ENCODE data around the gene PAK6. TPM values are rescaled to one million over a fixed set of nuclear protein-coding genes. Genes with fewer than 3 reads are reported as not detected.

Gene PAK6
- total RNA-seq, 1 experiment from 2014 or later: not detected

- DNase-seq: no peak
- Histone ChIP-seq H3K9me3 (replicated peaks) (0 out of 2 replicates have a peak, but pooled peaks cover 5% of the 10 kb centered on the region), H3K27ac (no peak overlapping the region), H3K4me1 (no peaks in the 10 kb centered on the region), H3K27me3 (no peaks in the 10 kb centered on the region), H3K36me3 (no peaks in the 10 kb centered on the region), H3K4me3 (no peak overlapping the region)
Measured at GRCh38 chr15:40296561-40297230, 57.8 kb downstream of the PAK6 start.

- H3K9me3 ChIP-seq (replicated peaks): 0 out of 2 replicates have a peak, but pooled peaks cover 5% of the 10 kb centered on the region
- no peaks in the 10 kb centered on the region for H3K27me3 ChIP-seq
- no peak overlapping the region for H3K4me3 ChIP-seq
- no peaks in the 10 kb centered on the region for H3K4me1 ChIP-seq
- H3K36me3 ChIP-seq: no peaks in the 10 kb centered on the region
- DNase-seq: no peak
- no peak overlapping the region for H3K27ac ChIP-seq
Measured at GRCh38 chr15:40297356-40297755, 58.5 kb downstream of the PAK6 start.

- Histone ChIP-seq H3K4me1 (no peaks in the 10 kb centered on the region), H3K27me3 (no peaks in the 10 kb centered on the region)
- no peak for DNase-seq
Measured at GRCh38 chr15:40298216-40298935, 59.5 kb downstream of the PAK6 start.

GRCh38 chr15:40300367-40300766 lies 61.5 kb downstream of the PAK6 start:
- Histone ChIP-seq H3K27ac (no peak overlapping the region), H3K27me3 (no peaks in the 10 kb centered on the region), H3K4me1 (peaks cover 3% of the 10 kb centered on the region; the same call in 1 of the 2 replicates), H3K36me3 (no peaks in the 10 kb centered on the region), H3K4me3 (no peak overlapping the region), H3K9me3 (replicated peaks) (0 out of 2 replicates have a peak, but pooled peaks cover 5% of the 10 kb centered on the region)
- DNase-seq: no peak

More at GRCh38 chr15:40298216-40298935, 59.5 kb downstream of the PAK6 start:
- no peak overlapping the region for H3K27ac ChIP-seq
- H3K36me3 ChIP-seq: no peaks in the 10 kb centered on the region
- no peak overlapping the region for H3K4me3 ChIP-seq
- H3K9me3 ChIP-seq (replicated peaks): 0 out of 2 replicates have a peak, but pooled peaks cover 5% of the 10 kb centered on the region

GRCh38 chr15:40300771-40301170 lies 61.9 kb downstream of the PAK6 start:
- H3K36me3 ChIP-seq: no peaks in the 10 kb centered on the region
- H3K27ac ChIP-seq: no peak overlapping the region
- no peak for DNase-seq
- peaks cover 7% of the 10 kb centered on the region; the same call in 1 of the 2 replicates for H3K4me1 ChIP-seq
- H3K27me3 ChIP-seq: no peaks in the 10 kb centered on the region
- H3K9me3 ChIP-seq (replicated peaks): 0 out of 2 replicates have a peak, but pooled peaks cover 5% of the 10 kb centered on the region
- no peak overlapping the region for H3K4me3 ChIP-seq

GRCh38 chr15:40301467-40302179 lies 62.8 kb downstream of the PAK6 start:
- Histone ChIP-seq H3K27me3 (no peaks in the 10 kb centered on the region), H3K36me3 (no peaks in the 10 kb centered on the region), H3K9me3 (replicated peaks) (0 out of 2 replicates have a peak, but pooled peaks cover 5% of the 10 kb centered on the region), H3K27ac (no peak overlapping the region), H3K4me3 (no peak overlapping the region), H3K4me1 (peaks cover 15% of the 10 kb centered on the region; the same call in 1 of the 2 replicates)
- DNase-seq: no peak

GRCh38 chr15:40302288-40302886 lies 63.5 kb downstream of the PAK6 start:
- Histone ChIP-seq H3K36me3 (no peaks in the 10 kb centered on the region), H3K9me3 (replicated peaks) (0 out of 2 replicates have a peak, but pooled peaks cover 5% of the 10 kb centered on the region), H3K27ac (no peak overlapping the region), H3K4me3 (no peak overlapping the region), H3K4me1 (peaks cover 20% of the 10 kb centered on the region; the same call in 1 of the 2 replicates), H3K27me3 (no peaks in the 10 kb centered on the region)
- no peak for DNase-seq

- Histone ChIP-seq H3K4me3 (no peak overlapping the region), H3K9me3 (replicated peaks) (0 out of 2 replicates have a peak, but pooled peaks cover 5% of the 10 kb centered on the region), H3K27me3 (no peaks in the 10 kb centered on the region), H3K4me1 (peaks cover 20% of the 10 kb centered on the region; the same call in 1 of the 2 replicates), H3K36me3 (no peaks in the 10 kb centered on the region), H3K27ac (no peak overlapping the region)
- no peak for DNase-seq
Measured at GRCh38 chr15:40302981-40303380, 64.1 kb downstream of the PAK6 start.

- 0 out of 2 replicates have a peak, but pooled peaks cover 5% of the 10 kb centered on the region for H3K9me3 ChIP-seq (replicated peaks)
- H3K36me3 ChIP-seq: no peaks in the 10 kb centered on the region
- H3K27me3 ChIP-seq: no peaks in the 10 kb centered on the region
- H3K27ac ChIP-seq: no peak overlapping the region
- H3K4me3 ChIP-seq: no peak overlapping the region
- H3K4me1 ChIP-seq: peaks cover 21% of the 10 kb centered on the region
- DNase-seq: no peak
Measured at GRCh38 chr15:40303576-40303975, 64.7 kb downstream of the PAK6 start.

GRCh38 chr15:40305281-40305680 lies 66.4 kb downstream of the PAK6 start:
- Histone ChIP-seq H3K36me3 (no peaks in the 10 kb centered on the region), H3K27me3 (no peaks in the 10 kb centered on the region), H3K4me1 (peaks cover 34% of the 10 kb centered on the region), H3K4me3 (no peak overlapping the region), H3K9me3 (replicated peaks) (0 out of 2 replicates have a peak, but pooled peaks cover 5% of the 10 kb centered on the region), H3K27ac (no peak overlapping the region)
- DNase-seq: no peak

- Histone ChIP-seq H3K4me1 (peaks cover 34% of the 10 kb centered on the region), H3K36me3 (no peaks in the 10 kb centered on the region), H3K4me3 (peak overlapping the region; percentile 30; the same call in 1 of the 2 replicates), H3K27me3 (no peaks in the 10 kb centered on the region), H3K9me3 (replicated peaks) (no peaks in the 10 kb centered on the region), H3K27ac (no peak overlapping the region)
- DNase-seq: no peak
Measured at GRCh38 chr15:40306371-40306770, 67.5 kb downstream of the PAK6 start.

- no peak for DNase-seq
- no peaks in the 10 kb centered on the region for H3K27me3 ChIP-seq
- H3K27ac ChIP-seq: peak overlapping the region; percentile 17; the same call in 1 of the 2 replicates
- H3K9me3 ChIP-seq (replicated peaks): no peaks in the 10 kb centered on the region
- no peaks in the 10 kb centered on the region for H3K36me3 ChIP-seq
- peak overlapping the region; percentile 30; the same call in 1 of the 2 replicates for H3K4me3 ChIP-seq
- H3K4me1 ChIP-seq: peaks cover 34% of the 10 kb centered on the region
Measured at GRCh38 chr15:40306908-40307307, 68.0 kb downstream of the PAK6 start.

GRCh38 chr15:40307421-40308211 lies 68.8 kb downstream of the PAK6 start, which contains the start of gene PLCB2:
Gene PLCB2, minus strand, starts transcription at chr15:40307935. Its CDS starts 263 bp downstream, at chr15:40307672.
- Histone ChIP-seq H3K27ac (peak within 1 kb of the TSS; percentile 54; the same call in 1 of the 2 replicates), H3K4me3 (peak within 1 kb of the TSS; percentile 39), H3K9me3 (replicated peaks) (no peaks in the 10 kb centered on the region), H3K36me3 (no peaks in the 10 kb centered on the region), H3K4me1 (peaks cover 34% of the 10 kb centered on the region), H3K27me3 (no peaks in the 10 kb centered on the region)
- peak; percentile 96 to 97 for DNase-seq
